ENCODE data around the gene EHD4.

Gene EHD4

GRCh38 chr15:41974041-41974440 is 1.7 kb upstream of the EHD4 start:
- Histone ChIP-seq H2BK5ac (ENCODE audit: low read length) (no peak overlapping the region), H2BK120ac (ENCODE audit: low read depth, low read length) (no peak overlapping the region), H2AFZ (ENCODE audit: low read length) (no peak overlapping the region), H3K27me3 (ENCODE audit: control insufficient read depth in 3 of 3, insufficient read depth in 3 of 3, low read depth in 1 of 3, low read length in 3 of 3) (peaks cover 0 to 24% (median 0%) of the 10 kb centered on the region in 3 experiments), H3K18ac (ENCODE audit: low read length) (no peak overlapping the region), H4K8ac (ENCODE audit: low read depth, low read length) (no peak overlapping the region), H3K27ac (replicated peaks; ENCODE audit: low read length) (no peak overlapping the region), H3K9me3 (replicated peaks in 1 of 2; ENCODE audit: control insufficient read depth in 2 of 2, insufficient read depth in 1 of 2, low read depth in 1 of 2, low read length in 2 of 2) (no peaks in the 10 kb centered on the region), H3K4ac (ENCODE audit: low read length) (no peak overlapping the region), H2AK5ac (ENCODE audit: low read depth, low read length) (no peak overlapping the region), H3K4me1 (ENCODE audit: control insufficient read depth in 2 of 2, insufficient read depth in 1 of 2, low read depth in 1 of 2, low read length in 2 of 2) (peaks cover 0 to 9% of the 10 kb centered on the region in 2 donors), H4K91ac (ENCODE audit: low read depth, low read length, poor library complexity) (no peak overlapping the region), H3K14ac (ENCODE audit: low read length) (no peak overlapping the region), H3K23ac (ENCODE audit: low read depth, low read length, poor library complexity) (no peak overlapping the region), H2BK12ac (ENCODE audit: low read length) (no peak overlapping the region), H3K36me3 (replicated peaks in 1 of 2; ENCODE audit: control insufficient read depth in 2 of 2, insufficient read depth in 2 of 2, low read length in 2 of 2) (no peaks in the 10 kb centered on the region), H3K9ac (ENCODE audit: low read depth, low read length, poor library complexity) (no peak overlapping the region), H3K79me1 (ENCODE audit: low read depth, low read length) (peaks cover 1% of the 10 kb centered on the region), H3K4me3 (ENCODE audit: low read length in 2 of 2) (no peak overlapping the region), H2BK15ac (ENCODE audit: low read length) (no peak overlapping the region), H3K4me2 (ENCODE audit: insufficient read depth, low read length, poor library complexity, severe bottlenecking) (no peak overlapping the region)
- no CpG with 5 or more reads among the region's 1 CpG for WGBS, 2 donors (ENCODE audit: extremely low coverage in 2 of 2, insufficient read length in 2 of 2, insufficient replicate concordance in 1 of 2)
- DNase-seq (ENCODE audit: low spot score): no peak

DNA sequence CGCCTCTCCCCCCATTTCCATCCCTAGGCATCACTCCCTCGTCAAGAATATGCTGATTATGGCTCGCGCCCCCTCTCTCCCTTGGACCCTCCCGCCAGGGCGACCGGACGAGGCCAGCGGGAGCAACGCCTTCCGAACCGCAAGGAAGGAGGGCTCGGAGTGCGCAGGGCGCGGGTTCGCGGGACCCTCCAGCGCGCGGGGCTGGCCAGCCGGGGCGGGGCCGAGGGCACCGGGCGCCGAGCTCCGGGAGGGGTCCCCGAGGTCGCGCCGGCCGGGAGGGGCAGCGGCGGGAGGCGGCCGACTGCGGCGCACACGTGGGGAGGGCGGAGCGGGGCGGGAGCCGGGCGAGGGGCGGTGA is 483 bp downstream of the EHD4 start:
- no CpG with 5 or more reads among the region's 46 CpGs for WGBS, 2 donors (ENCODE audit: extremely low coverage in 2 of 2, insufficient read length in 2 of 2, insufficient replicate concordance in 1 of 2)

DNA sequence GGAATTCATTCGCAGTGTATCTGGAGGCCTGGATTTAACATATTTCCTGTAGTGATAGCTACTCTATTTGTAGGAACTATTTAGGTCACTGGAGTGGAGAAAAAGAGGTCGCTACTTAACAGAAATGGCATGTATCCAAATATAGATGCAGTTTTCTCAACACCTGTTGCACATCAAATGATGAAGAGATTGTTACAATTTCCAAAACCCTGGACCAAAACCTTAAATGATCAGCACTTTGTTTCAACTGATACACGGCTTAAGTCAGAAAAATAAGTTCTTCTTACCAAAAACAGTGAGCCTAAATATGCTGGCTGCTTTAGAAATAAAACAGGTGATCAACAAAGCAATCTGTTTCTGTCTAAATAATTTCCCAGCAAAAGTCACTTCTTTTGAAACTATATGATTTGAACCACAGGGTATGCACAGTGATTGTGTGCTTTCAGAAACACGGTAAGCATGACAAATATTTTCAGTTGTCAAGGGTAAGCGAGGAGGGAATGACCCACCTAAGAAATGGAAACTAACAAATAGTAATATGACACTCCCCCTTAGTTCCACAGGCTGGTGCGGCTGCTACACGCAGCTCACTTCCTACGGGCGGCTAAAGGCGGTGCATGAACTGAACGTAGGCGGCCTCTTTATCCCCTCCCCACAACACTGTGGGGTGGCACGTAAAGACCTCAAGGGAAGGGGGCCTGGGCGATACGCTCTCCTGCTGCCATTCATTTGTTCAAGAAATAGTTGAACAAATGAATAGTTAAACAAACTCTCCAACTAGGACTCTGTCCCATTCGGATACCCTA is 1.1 kb downstream of the EHD4 start:
- Histone ChIP-seq H3K4me2 (ENCODE audit: insufficient read depth, low read length, poor library complexity, severe bottlenecking) (peak overlapping the region; percentile 80), H3K14ac (ENCODE audit: low read length) (no peak overlapping the region), H3K9ac (ENCODE audit: low read depth, low read length, poor library complexity) (peak overlapping the region; percentile 99), H3K27me3 (ENCODE audit: control insufficient read depth in 3 of 3, insufficient read depth in 3 of 3, low read depth in 1 of 3, low read length in 3 of 3) (peaks cover 0 to 21% (median 0%) of the 10 kb centered on the region in 3 experiments), H3K9me3 (replicated peaks in 1 of 2; ENCODE audit: control insufficient read depth in 2 of 2, insufficient read depth in 1 of 2, low read depth in 1 of 2, low read length in 2 of 2) (no peaks in the 10 kb centered on the region), H3K36me3 (replicated peaks in 1 of 2; ENCODE audit: control insufficient read depth in 2 of 2, insufficient read depth in 2 of 2, low read length in 2 of 2) (no peaks in the 10 kb centered on the region), H3K79me1 (ENCODE audit: low read depth, low read length) (peaks cover 1% of the 10 kb centered on the region), H3K23ac (ENCODE audit: low read depth, low read length, poor library complexity) (peak overlapping the region; percentile 97), H3K18ac (ENCODE audit: low read length) (no peak overlapping the region), H3K4me3 (ENCODE audit: low read length in 2 of 2) (peak overlapping the region; percentile 95 to 96), H3K27ac (replicated peaks; ENCODE audit: low read length) (peak overlapping the region; percentile 74), H4K8ac (ENCODE audit: low read depth, low read length) (no peak overlapping the region), H2BK5ac (ENCODE audit: low read length) (no peak overlapping the region), H2BK12ac (ENCODE audit: low read length) (no peak overlapping the region), H3K4ac (ENCODE audit: low read length) (no peak overlapping the region), H2AFZ (ENCODE audit: low read length) (peak overlapping the region; percentile 100), H3K4me1 (ENCODE audit: control insufficient read depth in 2 of 2, insufficient read depth in 1 of 2, low read depth in 1 of 2, low read length in 2 of 2) (peaks cover 1 to 9% of the 10 kb centered on the region in 2 donors), H2BK120ac (ENCODE audit: low read depth, low read length) (no peak overlapping the region), H2BK15ac (ENCODE audit: low read length) (no peak overlapping the region), H4K91ac (ENCODE audit: low read depth, low read length, poor library complexity) (no peak overlapping the region), H2AK5ac (ENCODE audit: low read depth, low read length) (no peak overlapping the region)
- WGBS, 2 donors (ENCODE audit: extremely low coverage in 2 of 2, insufficient read length in 2 of 2, insufficient replicate concordance in 1 of 2): no CpG with 5 or more reads among the region's 16 CpGs
- DNase-seq (ENCODE audit: low spot score): peak; percentile 52

More for the DNA sequence above, 483 bp downstream of the EHD4 start:
- no peak overlapping the region for H3K4ac ChIP-seq (ENCODE audit: low read length)
- H4K8ac ChIP-seq (ENCODE audit: low read depth, low read length): no peak overlapping the region
- peak overlapping the region; percentile 84 for H3K14ac ChIP-seq (ENCODE audit: low read length)
- peaks cover 0 to 21% (median 0%) of the 10 kb centered on the region in 3 experiments for H3K27me3 ChIP-seq (ENCODE audit: control insufficient read depth in 3 of 3, insufficient read depth in 3 of 3, low read depth in 1 of 3, low read length in 3 of 3)
- peaks cover 1% of the 10 kb centered on the region for H3K79me1 ChIP-seq (ENCODE audit: low read depth, low read length)
- H2BK15ac ChIP-seq (ENCODE audit: low read length): peak overlapping the region; percentile 93
- H3K23ac ChIP-seq (ENCODE audit: low read depth, low read length, poor library complexity): peak overlapping the region; percentile 97
- H4K91ac ChIP-seq (ENCODE audit: low read depth, low read length, poor library complexity): no peak overlapping the region
- peak overlapping the region; percentile 95 to 96 for H3K4me3 ChIP-seq (ENCODE audit: low read length in 2 of 2)
- H2AK5ac ChIP-seq (ENCODE audit: low read depth, low read length): no peak overlapping the region
- DNase-seq (ENCODE audit: low spot score): peak; percentile 39
- H3K9ac ChIP-seq (ENCODE audit: low read depth, low read length, poor library complexity): peak overlapping the region; percentile 99
- no peaks in the 10 kb centered on the region for H3K9me3 ChIP-seq (replicated peaks in 1 of 2; ENCODE audit: control insufficient read depth in 2 of 2, insufficient read depth in 1 of 2, low read depth in 1 of 2, low read length in 2 of 2)
- peak overlapping the region; percentile 99 for H3K18ac ChIP-seq (ENCODE audit: low read length)
- H2BK12ac ChIP-seq (ENCODE audit: low read length): peak overlapping the region; percentile 46
- peak overlapping the region; percentile 100 for H2AFZ ChIP-seq (ENCODE audit: low read length)
- no peak overlapping the region for H2BK120ac ChIP-seq (ENCODE audit: low read depth, low read length)
- H3K36me3 ChIP-seq (replicated peaks in 1 of 2; ENCODE audit: control insufficient read depth in 2 of 2, insufficient read depth in 2 of 2, low read length in 2 of 2): no peaks in the 10 kb centered on the region
- H3K4me1 ChIP-seq (ENCODE audit: control insufficient read depth in 2 of 2, insufficient read depth in 1 of 2, low read depth in 1 of 2, low read length in 2 of 2): peaks cover 1 to 9% of the 10 kb centered on the region in 2 donors
- peak overlapping the region; percentile 74 for H3K27ac ChIP-seq (replicated peaks; ENCODE audit: low read length)
- peak overlapping the region; percentile 80 for H3K4me2 ChIP-seq (ENCODE audit: insufficient read depth, low read length, poor library complexity, severe bottlenecking)
- peak overlapping the region; percentile 92 for H2BK5ac ChIP-seq (ENCODE audit: low read length)

DNA sequence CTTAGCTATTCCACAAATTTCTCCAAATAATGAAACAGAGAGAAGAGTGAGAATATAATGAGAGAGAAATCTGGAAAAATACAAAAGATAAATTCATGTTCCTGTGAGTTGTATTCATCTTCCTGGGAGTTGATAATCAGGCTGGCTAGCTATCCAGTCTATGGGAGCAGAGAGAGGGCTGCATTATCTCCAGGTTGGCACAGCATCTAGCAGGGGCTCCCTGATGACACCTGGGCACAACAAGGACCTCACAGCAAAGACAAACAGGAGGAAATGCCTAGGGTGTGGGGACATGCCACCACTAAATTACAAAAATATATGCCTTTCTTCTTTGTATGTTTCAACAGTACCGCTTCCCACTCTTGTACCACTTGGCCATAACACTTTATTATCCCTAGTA is 1.9 kb downstream of the EHD4 start:
- Histone ChIP-seq H3K9me3 (replicated peaks in 1 of 2; ENCODE audit: control insufficient read depth in 2 of 2, insufficient read depth in 1 of 2, low read depth in 1 of 2, low read length in 2 of 2) (no peaks in the 10 kb centered on the region), H3K27ac (replicated peaks; ENCODE audit: low read length) (no peak overlapping the region), H3K14ac (ENCODE audit: low read length) (no peak overlapping the region), H3K9ac (ENCODE audit: low read depth, low read length, poor library complexity) (no peak overlapping the region), H3K36me3 (replicated peaks in 1 of 2; ENCODE audit: control insufficient read depth in 2 of 2, insufficient read depth in 2 of 2, low read length in 2 of 2) (no peaks in the 10 kb centered on the region), H4K8ac (ENCODE audit: low read depth, low read length) (no peak overlapping the region), H2BK120ac (ENCODE audit: low read depth, low read length) (no peak overlapping the region), H3K23ac (ENCODE audit: low read depth, low read length, poor library complexity) (no peak overlapping the region), H3K79me1 (ENCODE audit: low read depth, low read length) (peaks cover 1% of the 10 kb centered on the region), H3K4ac (ENCODE audit: low read length) (no peak overlapping the region), H2BK12ac (ENCODE audit: low read length) (no peak overlapping the region), H3K4me1 (ENCODE audit: control insufficient read depth in 2 of 2, insufficient read depth in 1 of 2, low read depth in 1 of 2, low read length in 2 of 2) (peaks cover 5 to 9% of the 10 kb centered on the region in 2 donors), H2BK5ac (ENCODE audit: low read length) (no peak overlapping the region), H4K91ac (ENCODE audit: low read depth, low read length, poor library complexity) (no peak overlapping the region), H3K4me3 (ENCODE audit: low read length in 2 of 2) (no peak overlapping the region), H3K4me2 (ENCODE audit: insufficient read depth, low read length, poor library complexity, severe bottlenecking) (no peak overlapping the region), H2AK5ac (ENCODE audit: low read depth, low read length) (no peak overlapping the region), H2AFZ (ENCODE audit: low read length) (no peak overlapping the region), H2BK15ac (ENCODE audit: low read length) (no peak overlapping the region), H3K27me3 (ENCODE audit: control insufficient read depth in 3 of 3, insufficient read depth in 3 of 3, low read depth in 1 of 3, low read length in 3 of 3) (peaks cover 0 to 16% (median 0%) of the 10 kb centered on the region in 3 experiments), H3K18ac (ENCODE audit: low read length) (no peak overlapping the region)
- no peak for DNase-seq (ENCODE audit: low spot score)
- no CpG with 5 or more reads among the region's 1 CpG for WGBS, 2 donors (ENCODE audit: extremely low coverage in 2 of 2, insufficient read length in 2 of 2, insufficient replicate concordance in 1 of 2)

Data from neuronal stem cell (in vitro differentiated cells).